NCI-H1436 (cell line): ENCODE results near the gene PDZK1.
"Not testable (repeated sequence)": the region's sequence is repeated elsewhere in the genome, so short reads cannot be mapped to it uniquely, and the experiment has no call there.

Experiments
- DNase-seq: peaks from one replicate; lab custom pipeline; 2025; lab: John Stamatoyannopoulos, UW

Gene PDZK1

DNA sequence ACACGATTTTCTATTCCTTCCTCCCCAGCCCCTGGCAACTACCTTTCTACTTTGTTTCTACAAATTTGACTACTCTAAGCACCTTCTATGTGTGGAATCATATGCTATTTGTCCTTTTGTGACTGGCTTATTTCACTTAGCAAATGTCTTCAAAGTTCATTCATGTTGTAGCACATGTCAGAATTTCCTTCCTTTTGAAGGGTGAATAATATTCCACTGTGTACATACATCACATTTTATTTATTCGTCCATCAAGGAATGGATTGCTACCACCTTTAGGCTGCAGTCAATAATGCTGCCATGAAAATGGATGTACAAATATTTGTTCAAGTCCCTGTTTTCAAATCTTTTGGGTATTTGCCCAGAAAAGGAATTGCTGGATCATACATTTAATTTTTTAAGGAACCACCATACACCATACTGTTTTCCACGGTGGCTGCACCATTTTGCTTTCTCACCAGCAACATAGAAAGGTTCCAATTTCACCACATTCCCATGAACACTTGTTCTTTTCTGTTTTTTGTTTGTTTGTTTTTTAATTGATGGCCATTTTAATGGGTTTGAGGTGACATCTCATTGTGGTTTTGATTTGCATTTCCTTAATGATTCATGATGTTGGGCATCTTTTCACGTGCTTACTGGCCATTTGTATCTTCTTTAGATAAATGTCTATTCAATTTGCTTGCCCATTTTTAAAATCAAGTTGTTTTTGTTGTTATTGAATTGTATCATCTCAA lies 3.3 kb upstream of the PDZK1 start:
- no peak for DNase-seq

DNA sequence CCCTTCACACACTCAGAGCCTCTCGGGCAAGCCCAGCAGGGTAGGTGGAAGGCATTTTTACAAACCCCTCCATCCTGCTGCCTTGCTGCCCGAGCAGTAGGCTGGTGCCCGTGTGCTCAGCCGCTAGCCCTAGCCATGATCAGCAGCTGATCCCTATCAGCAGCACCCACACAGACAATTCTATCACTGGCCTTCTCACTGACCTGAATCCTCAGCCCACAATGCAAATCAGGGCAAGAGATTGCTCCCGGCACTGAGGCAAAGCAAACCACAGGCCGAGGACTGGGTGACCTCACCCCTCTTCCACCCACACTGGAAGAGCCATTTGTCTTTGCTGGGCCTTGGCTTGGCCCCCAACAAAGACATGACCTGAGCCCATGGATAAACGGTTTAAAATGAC lies 895 bp upstream of the PDZK1 start:
- DNase-seq: no peak

DNA sequence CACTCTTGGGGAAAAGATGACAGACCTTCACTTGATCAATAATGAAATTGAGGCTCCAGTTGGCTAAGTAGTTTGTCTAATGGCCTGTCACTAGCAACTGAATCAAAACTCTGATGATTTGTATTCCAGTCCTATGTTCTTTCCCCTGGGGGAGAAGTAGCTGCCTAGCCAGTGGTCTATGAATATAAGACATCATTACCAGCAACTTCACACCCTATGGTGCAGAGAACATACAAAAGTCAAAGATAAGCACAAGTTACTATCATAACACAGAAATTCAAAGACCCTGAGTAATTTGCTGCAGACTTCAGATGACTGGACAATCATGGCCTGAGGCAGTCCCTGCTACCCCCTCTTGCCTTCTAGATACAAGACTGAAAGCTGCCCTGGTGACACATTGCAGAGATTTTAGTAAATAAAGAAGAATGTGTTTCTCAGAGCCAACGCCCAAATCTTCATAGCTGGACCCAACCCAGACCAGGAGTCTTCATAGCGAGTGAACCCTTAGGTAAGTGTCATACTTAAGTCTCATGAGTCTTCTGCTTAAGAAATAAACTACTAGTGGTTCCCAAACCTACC lies 993 bp downstream of the PDZK1 start:
- DNase-seq: no peak

DNA sequence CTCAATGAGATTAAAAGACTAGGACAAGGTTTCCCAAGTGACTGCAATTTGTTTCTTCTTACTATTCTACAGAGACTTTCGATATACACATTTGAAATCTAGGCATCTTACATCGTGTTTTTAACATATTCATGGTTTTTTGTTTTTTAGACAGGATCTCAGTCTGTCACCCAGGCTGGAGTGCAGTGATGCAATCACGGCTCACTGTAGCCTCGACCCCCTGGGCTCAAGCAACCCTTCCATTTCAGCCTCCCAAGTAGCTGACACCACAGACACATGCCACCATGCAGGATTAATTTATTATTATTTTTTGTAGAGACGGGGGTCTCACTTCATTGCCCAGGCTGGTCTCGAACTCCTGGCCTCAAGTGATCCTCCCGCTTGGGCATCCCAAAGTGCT lies 1.5 kb downstream of the PDZK1 start:
- DNase-seq: no peak

DNA sequence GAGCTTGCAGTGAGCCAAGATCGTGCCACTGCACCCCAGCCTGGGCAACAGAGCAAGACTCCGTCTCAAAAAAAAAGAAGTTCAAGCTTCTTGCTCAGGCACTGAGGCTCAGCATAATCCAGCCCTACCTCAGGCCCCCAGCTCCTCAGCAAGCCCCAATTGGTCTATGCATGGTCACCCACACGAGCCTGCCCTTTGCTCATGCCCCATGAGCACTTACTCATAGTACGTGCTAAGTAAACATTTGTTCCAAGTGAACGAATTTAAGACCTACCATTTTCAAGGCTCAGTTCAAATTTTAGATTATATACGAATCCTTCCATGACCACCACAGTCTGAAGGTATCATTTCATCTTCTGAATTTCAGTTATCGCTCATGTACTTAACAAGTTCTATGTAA lies 4.3 kb downstream of the PDZK1 start:
- DNase-seq: no peak

DNA sequence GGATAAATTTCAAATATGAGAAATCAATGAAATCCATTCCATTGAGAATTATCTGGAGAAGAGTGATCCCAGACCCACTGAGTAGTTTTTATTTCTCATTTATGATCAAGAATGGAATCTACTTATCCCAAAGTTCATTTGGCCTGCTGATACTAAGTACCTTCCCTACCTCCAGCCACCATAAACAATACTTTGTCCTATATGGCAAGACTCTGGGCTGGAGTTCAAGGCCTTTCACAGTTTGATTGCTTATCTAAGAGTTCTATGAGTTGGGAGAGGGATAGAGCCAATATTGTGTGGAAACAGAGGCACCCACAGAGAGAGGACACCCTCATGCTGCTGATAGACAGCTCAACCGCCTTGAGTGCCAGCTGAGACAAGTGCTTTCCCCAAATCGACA lies 5.1 kb downstream of the PDZK1 start:
- DNase-seq: no peak

DNA sequence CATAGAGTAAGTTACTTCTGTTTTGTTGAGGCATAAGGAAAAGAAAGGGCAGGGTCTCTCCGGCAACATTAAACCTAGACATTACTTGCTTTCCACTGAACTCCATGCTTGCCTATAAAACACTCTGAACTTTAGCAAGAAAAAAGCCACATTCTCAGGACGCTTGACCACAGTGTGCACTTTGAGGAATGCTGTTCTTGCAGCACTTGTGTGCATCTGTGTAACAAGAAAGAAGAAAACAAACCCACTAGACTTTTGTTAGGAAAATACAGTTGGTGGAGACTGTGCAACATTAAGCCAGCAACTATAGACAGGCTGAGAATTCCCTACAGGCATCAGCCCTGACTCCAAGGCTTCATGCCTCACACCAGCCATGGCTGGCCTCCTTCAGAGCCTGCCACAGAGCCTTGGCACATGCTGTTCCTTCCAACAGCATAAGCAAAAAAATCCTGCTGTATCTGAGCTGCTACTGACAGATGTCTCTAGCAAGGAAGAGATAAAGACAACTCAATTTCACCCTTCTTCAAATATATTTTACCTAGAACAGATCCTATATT lies 5.8 kb downstream of the PDZK1 start:
- DNase-seq: no peak

DNA sequence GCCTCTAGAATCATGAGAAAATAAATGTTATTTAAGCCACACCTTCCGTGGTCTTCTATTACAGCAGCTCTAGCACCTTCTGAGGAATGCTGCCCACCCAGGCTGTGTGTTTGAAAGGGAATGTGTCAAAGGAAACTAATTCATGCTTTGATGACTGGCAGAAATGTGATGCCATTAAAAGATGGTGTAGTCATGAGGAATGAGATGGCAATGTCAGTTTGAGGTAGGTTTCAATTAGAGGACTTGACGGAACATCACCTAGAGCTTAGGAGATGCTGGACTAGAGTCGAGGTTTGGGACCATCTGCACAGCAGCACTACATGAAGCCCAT lies 10.6 kb downstream of the PDZK1 start:
- no peak for DNase-seq

DNA sequence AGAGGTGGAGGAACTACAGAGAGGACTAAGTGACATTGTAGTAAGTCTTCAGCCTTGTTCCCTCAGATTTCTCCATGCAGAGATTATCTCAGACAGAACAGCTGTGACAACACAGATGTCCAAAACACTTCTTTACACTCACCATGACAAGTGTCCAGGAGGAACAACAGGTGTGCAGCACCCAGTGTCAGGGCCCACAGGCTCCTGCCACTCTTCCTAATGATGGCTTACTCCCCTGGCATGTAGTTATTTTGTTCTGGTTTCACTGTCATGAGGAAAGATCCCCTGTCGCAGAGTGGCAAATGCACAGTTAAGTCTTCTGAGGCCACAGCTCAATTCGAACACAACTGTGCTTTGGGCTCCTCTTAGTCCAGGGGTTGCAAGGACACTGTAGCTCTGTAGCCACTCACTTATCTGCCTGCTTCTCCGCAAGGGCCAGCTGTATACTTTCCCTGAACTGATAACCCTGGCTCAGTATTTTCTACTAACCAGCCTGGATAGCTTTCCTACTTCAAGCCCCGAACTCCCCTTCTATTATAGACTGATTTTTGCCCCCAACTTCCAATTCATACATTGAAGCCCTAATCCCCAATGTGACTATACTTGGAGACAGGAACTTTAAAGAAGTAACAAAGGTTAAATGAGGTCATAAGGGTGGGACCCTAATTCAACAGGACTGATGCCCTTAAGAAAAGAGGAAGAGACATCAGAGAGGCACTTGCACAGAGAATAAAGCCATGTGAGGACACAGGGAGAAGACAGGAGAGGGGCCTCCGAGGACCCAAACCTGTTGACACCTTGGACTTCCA lies 11.1 kb downstream of the PDZK1 start:
- DNase-seq: no peak

DNA sequence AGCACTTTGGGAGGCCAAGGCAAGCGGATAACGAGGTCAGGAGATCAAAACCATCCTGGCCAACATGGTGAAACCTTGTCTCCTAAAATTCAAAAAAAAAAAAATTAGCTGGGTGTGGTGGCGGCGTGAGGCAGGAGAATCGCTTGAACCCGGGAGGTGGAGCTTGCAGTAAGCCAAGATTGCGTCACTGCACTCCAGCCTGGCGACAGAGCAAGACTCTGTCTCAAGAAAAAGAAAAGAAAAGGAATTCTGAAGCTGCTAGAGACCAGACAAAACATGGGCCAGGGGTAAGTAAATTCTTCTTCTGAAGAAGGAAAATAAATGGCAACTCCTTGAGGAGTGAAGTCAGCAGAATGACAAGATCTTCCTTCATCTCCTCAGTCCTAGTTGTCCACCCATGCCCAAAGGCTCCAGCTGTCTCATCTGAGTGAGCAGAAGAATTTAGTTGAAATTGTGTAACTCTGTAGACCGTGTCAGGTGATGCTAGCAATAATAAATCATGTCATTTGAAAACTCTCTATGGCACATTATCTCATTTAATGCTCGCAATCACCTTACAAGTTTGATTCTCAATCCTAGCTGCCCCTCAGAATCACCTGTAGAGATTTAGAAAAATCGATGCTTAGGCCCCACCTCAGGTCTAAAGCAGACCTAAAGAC lies 14.3 kb downstream of the PDZK1 start:
- no peak for DNase-seq

DNA sequence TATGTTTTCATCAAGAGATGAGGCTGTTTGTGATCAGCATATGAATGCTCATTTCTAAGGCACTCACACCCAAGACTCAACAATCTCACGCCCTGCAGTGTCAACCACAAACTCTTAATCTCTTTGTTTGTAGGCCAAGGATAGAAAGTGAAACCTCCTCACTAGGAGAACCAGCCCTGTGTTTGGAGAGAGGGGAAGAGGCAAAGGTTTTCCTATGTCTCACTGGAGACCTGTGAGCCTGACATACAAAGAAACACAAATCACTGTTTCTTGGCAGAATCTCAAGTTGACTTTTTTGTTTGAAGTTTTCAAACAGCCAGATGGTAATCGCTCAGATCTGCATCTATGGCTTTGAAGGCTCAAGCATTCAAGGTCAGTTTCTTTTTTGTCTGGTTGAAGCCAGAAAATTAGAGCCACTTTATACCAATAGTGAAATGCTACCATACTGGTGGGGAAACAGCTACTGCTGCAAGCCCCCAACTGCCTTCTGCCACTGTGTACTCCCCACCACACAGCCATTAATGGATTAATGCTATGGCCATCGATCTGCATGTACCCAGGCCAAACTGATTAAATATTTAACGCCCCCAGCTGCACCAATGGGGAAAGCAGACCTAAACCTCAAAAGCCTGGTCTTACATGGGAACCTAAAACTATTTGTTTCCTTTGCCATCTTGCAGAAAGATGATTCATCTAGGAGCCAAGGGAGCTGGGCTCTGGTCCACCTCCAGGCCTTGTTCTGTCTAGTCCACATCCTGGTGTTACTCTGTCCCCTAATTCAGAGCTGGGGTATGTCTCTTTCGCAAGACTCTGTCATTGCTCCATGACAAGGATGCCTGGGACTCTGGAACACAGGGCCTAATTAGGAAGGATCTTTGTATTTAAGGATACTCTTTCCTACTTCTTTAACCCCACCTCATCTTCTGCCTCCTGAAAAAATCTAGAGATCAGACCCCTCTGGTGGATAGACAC lies 16.3 kb downstream of the PDZK1 start:
- no peak for DNase-seq

DNA sequence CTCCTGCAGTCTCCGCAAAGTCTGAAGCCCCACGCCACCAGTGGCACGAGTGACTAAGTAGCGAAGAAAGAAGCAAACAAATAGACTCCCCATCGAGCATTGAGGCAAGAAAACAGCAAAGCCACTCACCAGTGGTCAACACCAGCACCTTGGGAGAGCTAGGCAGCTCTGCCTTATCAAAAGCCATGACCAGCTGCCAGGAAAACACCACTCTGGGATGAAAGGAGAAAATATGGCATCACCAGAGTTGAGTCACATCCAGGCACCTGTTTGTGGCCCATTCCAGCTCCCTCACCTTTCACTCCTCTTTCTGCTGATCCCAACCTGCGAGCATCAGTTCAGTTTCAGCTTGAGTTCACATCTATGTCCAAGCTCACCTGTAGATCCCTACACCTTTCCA lies 17.2 kb downstream of the PDZK1 start:
- DNase-seq: no peak

DNA sequence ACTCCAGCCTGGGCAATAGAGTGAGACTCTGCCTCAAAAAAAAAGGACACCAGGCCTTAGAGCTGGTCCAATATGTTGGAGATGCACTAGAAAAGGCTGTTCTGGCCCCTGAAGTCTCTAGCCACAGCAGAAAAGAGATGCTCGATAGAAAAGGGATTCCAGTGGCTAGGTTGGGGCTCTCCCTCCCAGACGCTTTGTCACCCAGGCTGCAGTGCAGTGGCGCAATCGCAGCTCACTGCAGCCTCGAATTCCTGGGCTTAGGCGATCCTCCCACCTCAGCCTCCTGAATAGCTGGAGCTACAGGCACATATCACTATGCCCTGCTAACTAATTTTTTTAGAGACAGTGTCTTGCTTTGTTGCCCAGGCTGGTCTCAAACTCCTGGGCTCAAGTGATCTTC lies 18.2 kb downstream of the PDZK1 start:
- DNase-seq: no peak

DNA sequence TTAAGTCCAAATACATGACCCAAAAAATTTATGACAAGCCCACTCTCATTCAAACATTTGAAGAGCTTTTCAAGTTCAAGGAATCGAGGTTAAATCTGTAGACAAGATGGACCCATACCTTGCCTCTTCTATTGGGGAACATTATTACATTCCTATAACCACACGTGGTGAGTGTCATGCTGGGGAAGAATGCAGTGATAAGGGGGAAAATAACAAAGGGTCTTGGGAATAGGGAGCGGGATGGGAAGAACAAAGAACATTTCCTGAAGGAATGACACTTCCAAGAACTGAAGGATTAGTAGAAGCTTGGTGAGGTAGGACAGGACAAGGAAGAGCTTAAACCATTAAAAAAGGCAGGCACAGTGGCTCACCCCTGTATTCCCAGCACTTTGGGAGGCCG lies 18.8 kb downstream of the PDZK1 start:
- DNase-seq: no peak

DNA sequence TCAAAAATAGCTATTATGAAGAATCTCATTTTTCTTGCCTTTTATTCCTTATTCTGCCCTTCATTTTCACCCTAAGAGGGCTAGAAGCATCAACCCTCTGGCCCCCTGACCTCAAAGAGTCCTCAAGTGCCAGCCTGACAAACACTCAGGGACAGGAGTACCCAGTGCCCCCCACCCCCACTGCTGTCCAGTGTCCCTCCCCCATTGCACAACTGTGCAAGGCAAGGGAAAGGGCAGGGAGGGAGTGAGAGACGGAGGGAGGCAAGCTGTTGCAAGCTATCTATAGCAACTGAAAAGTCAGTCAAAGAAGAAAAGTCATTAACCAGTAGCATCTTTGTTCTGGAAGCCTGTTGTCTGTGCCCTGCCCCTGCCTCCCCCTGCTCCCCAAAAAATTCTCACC lies 21.1 kb downstream of the PDZK1 start:
- DNase-seq: not testable (repeated sequence)

DNA sequence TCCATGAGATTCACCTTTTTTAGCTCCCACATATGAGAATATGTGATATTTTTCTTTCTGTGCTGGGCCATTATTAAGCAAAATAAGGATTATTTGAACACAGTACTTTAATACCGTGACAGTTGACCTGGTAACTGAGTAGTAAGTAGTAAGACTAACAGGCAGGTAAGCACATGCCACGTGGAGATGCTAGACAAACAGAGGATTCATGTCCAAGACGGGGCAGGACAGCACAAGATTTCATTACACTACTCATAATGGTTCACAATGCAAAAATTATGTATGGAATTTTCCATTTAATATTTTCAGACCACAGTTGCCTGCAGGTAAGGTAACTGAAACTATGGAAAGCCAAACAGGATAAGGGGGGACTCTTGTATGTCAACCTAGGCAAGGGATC lies 22.3 kb downstream of the PDZK1 start:
- not testable (repeated sequence) for DNase-seq

DNA sequence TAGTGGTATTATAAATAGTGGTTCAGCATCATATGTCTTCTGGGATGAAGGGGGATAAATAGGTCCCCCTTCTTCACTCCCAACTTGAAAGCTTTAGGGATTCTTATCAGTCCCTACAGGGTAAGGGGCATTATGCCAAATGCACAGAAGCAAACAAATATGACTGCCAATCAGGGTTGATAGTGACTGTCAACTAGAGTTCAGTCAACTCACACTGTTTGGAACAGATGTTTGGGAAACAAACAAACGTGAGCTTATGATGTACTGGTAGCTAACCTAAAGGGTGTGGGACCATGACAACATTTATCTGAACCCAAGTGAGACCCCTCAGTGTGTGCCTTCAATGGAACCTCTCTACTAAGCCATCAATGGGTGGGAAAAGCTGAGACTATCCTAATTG lies 34.0 kb downstream of the PDZK1 start:
- not testable (repeated sequence) for DNase-seq

DNA sequence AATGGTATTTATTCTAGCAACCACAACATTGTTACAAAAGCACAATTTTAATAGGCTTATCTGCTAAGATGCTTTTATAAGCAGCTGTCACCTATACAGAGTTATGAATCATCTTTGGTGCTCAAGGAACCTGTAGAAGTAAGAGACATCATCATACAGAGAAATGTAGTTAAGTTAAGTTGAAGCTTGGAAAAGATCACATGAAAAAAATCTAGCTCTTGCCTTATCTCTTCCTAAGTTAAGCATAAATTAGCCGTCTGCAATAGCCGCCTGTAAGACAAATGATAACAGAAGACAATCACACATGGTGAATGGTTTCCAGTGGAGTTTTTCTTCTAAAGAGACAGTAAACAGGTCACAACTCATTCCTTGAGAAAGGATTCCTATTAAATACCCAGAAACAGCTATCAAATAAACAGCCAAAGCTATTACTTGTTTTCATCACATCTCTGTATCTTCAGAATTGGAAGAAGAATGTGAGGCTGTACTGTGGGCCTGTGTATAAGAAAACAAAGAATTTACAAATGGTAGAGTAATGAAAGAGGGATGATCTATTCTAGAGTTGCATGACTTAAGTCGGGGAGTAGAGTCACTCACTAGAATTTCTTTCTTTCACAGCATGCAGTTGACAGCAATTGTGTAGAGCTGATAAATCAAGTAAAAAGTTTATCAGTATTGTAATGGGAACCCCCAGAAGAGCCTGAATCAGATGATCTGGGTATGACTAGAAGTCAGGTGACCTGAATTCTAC lies 36.0 kb downstream of the PDZK1 start:
- DNase-seq: not testable (repeated sequence)

DNA sequence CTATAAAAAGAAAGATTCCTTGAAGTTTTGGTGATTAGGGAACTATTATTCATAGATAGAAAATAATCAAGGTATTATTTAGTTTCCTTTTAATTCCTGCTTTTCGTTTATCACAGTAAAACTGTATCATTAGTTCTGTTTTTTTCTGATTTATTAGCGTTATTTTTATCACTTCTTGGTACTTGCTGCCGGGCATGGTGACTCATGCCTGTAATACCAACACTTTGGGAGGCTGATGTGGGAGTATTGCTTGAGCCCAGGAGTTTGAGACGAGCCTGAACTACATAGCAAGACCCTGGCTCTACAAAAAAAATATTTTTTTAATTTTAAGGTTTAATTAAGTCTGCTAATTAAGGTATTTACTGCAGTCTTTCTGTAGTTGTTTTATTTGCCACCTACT lies 42.2 kb downstream of the PDZK1 start:
- DNase-seq: not testable (repeated sequence)

DNA sequence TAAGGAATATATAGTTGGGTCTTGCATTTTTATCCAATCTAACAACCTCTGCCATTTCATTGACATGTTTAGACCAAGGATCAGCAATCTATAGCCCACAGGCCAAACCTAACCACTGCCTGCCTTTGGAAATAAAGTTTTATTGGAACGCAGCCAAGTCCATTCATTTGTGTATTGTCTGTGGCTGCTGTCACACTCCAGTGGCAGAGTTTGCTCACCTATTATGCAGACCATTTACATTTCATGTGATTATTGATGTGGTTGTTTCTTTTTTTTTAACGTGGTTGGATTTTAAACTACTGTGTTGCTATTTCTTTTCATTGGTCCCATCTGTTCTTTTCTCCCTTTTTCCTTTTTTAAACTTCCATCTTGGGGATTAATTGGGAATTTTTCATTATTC lies 44.7 kb downstream of the PDZK1 start:
- not testable (repeated sequence) for DNase-seq
